ENCODE results near the gene HMGB2.

HMGB2 gene

DNA sequence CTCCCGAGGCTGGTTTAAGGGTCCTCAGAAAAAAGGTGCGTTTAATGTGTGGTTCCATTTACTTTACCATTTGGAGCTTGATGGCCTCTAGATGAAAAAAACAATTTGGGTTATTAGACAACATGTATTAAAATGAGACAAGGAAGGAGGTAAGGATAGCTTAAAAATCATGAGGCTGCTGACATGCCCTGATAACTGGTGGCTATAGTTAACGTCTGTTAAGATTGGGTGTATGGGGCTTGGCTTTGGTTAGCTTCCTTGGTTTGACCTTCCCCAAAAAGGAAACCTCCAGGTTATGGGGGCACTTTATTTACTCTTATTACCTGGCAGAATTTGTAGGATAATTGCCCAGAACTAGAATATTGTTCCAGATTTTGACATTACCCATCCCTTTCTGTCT is 51.5 kb downstream of the HMGB2 start:
- DNase-seq, result no peak

DNA sequence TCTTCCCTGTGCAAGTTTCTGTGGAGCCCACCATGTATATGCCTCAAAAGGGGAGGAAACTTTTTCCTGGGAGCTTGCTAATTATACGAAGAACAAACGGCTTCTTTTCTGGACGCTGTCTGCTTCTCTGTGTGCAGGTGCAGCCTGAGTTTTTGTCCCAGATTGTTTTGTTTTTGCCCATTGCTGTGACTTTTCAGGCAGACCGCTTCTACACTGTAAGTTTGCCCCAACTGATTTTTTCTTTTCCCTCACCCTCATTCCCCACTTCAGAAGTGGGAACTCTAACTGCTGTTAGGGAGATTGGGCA is 51.9 kb downstream of the HMGB2 start:
- DNase-seq, result no peak

DNA sequence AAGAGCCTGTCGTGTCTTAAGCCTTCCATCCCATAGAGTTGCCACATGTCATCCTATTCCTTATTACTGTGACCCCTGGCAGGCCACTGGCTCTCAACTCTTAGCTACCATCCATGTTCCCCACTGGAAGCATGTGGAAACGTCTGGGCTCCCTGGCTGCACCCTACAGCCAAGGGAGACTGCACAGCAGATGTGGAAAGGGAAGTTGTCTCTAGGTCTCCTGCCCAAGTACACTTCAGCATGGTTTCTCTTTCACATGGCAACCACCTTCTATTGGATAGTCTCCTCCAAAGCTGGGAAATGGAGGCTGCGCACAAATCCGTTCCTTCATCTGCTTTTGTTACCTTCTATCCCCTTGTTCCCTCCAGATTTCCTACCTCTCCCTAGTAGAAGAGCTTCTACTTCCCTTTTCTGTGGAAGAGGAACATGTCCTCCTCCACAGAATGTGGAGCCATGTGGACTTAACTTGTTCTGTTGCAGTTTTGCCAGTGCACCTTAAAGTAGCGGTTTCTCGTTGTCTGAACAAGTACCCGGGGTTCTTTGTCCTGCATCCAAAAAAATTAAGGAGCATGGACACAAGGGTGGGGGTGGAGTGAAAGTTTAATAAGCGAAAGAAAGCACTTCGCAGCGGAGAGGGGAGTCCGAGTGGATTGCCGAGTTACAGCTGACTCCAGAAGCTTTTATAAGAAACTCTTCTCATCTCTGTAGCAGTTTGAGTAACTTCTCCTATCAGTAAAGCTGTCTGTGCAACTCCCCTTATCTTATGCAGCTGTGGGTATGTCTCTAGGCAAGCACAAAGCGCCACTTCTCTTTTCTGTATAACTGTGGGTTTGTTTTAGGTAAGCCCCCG is 52.5 kb downstream of the HMGB2 start:
- no peak for DNase-seq
